GM21390 (cell line): Measurements from ENCODE around the gene MYH11.
"Not testable (repeated sequence)": the region's sequence is repeated elsewhere in the genome, so short reads cannot be mapped to it uniquely, and the experiment has no call there.

Source experiments
- ATAC-seq: cut with Tn5 transposase; IDR thresholded peaks from one replicate; pipeline ENCODE4 v1.9.1; 2021; ENCODE audit not compliant: unreplicated experiment

The MYH11 gene

GRCh38 chr16:15726715-15727114 lies 130.1 kb downstream of the MYH11 start:
- ATAC-seq: no peak

GRCh38 chr16:15725641-15726240 lies 131.1 kb downstream of the MYH11 start:
- no peak for ATAC-seq

DNA sequence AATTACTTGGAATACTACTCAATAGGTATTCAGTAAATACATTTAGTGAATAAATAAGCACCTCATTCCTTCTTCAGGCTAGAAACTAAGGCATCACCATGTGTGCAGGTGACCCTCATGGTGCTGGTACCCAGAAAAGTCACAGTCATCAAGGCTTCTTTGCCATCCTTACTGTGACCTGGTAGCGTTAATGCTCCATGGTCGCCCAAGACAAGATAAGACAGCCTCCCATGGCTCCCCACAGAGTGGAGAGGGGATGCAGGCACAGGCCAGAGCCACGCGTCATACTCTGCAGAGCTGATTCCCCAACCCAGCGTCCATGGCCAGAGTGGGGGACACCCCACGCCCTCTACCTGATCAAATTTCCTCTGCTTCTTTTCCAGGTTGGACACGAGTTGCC lies 133.0 kb downstream of the MYH11 start:
- no peak for ATAC-seq

DNA sequence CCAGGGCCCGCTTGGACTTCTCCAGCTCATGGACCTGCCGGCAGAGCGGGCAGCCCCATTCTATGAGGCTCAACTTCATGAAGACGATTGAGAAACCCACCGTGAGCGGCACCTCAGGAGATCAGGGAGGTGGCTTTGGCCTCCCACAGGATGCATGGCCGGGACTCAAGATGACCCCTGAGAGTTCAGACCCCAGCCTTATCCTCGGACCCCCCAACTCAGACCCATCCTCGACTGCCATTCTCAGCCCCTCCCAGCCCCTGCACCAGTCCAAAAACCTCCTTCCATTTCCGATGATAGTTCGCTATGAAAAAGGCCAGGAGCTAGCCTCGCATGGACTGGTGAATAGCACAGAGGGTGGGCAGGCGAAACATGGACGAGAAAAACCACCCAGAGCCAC lies 135.8 kb downstream of the MYH11 start:
- no peak for ATAC-seq

- no peak for ATAC-seq
Observed at GRCh38 chr16:15716694-15717447, 140.0 kb downstream of the MYH11 start.

GRCh38 chr16:15715221-15715620 lies 141.6 kb downstream of the MYH11 start:
- no peak for ATAC-seq

DNA sequence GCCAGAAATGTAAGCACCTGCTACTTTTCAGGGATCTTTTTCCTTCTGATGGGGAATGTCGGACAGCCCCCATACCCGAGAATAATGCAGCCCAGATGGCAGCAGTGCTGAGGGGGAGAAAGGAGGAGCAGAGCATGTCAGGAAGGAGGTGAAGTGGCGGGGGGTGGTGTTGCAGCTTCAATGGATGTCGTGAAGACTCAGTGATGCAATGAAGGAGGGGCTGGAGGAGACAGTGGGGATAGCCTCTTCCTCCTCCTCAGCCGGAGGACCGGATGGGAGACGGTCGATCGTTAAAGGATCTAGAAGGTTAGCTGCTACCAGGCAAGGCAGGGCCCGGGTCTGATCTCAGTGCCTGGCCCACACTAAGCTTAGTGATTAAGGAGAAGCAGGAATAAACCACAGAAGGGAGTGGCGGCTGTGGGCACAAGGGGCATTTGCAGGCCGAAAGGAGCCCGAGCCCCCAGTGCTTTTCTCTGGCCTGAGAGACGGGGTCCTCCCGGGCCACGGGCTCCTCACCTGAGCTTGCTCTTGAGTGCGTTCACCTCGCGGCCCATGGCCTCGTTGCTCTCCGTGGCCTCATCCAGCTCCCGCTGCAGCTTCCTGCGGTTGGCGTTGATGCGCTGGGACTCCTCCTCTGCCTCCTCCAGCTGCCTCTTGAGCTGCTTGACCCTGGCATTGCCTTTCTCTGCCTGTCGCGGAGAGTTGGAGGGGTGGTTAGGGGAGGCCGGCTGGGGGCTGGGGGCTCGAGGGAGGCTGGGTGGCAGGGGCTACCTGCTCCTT lies 142.2 kb downstream of the MYH11 start:
- no peak for ATAC-seq

GRCh38 chr16:15708997-15709396 lies 147.8 kb downstream of the MYH11 start:
- ATAC-seq: no peak

DNA sequence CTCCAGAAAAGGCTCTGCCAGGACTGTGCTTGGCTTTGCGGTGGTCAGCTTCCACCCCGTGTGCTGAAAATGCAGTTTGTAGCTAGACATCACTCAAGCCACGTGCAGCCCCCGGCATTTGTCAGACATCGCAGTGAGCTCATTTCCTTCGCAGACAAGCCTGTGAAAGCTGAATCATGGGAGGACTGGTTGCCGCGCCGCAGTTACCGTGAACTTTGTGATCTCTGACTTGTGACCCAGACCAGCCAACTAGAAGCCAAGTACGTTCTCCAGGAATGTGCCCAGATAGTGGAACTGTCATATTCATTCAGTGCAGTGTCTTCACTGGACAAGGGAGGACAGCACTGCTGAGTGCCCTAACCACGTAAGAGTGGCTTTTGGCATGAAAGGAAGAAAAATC lies 148.7 kb downstream of the MYH11 start:
- no peak for ATAC-seq

- ATAC-seq: no peak
Observed at GRCh38 chr16:15707332-15707731, 149.5 kb downstream of the MYH11 start.

DNA sequence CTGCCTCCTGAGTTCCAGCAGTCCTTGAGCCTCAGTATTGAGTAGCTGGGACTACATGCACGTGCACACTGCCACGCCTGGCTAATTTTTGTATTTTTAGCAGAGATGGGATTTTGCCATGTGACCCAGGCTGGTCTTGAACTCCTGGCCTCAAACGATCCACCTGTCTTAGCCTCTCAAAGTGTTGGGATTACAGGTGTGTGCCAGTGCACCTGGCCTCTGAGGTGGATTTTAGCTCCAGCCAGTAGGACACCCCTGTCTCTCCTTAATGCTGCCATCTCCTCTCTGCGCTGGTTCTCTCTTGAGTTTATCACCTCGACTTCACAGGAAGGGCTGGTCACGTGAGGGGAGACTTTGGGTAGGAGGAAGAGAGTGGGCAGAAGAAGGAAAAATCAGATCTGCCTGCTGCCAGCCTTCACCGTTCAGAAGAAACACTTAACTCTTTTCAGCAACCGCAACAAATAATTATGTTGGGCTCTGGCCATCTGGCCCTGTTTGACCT lies 151.7 kb downstream of the MYH11 start:
- no peak for ATAC-seq

GRCh38 chr16:15704545-15704987 lies 152.3 kb downstream of the MYH11 start:
- no peak for ATAC-seq

DNA sequence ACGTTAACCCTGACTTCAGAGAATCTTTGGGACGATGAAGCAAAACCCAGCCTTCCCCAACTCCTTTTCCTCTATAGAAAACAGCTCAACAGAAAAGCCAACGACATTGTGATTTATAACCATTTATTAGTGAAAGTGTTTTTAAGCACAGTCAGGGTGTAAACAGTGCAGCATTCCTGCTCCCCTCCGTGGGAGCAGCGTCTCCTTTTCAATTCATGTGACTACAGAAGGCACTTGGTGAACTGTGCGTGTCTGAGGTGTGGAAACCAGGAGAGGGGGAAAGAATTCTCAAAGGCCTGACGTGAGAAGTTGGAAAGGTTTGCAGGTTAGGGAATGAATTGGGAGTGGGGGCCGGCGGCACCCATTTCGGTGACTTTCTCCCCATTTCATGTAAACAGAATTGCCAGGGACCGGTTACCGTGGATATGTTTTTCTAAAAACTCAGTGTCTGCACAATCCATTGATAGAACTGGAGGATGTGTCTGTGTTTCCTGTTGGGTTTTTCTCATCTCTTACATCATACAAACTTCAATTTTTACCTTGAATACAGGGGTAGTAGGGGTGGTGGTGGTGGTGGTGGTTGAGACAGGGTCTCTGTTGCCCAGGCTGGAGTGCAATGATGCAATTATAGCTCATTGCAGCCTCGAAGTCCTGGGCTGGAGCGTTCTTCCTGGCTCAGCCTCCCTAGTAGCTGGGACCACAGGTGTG lies 153.6 kb downstream of the MYH11 start:
- no peak for ATAC-seq

DNA sequence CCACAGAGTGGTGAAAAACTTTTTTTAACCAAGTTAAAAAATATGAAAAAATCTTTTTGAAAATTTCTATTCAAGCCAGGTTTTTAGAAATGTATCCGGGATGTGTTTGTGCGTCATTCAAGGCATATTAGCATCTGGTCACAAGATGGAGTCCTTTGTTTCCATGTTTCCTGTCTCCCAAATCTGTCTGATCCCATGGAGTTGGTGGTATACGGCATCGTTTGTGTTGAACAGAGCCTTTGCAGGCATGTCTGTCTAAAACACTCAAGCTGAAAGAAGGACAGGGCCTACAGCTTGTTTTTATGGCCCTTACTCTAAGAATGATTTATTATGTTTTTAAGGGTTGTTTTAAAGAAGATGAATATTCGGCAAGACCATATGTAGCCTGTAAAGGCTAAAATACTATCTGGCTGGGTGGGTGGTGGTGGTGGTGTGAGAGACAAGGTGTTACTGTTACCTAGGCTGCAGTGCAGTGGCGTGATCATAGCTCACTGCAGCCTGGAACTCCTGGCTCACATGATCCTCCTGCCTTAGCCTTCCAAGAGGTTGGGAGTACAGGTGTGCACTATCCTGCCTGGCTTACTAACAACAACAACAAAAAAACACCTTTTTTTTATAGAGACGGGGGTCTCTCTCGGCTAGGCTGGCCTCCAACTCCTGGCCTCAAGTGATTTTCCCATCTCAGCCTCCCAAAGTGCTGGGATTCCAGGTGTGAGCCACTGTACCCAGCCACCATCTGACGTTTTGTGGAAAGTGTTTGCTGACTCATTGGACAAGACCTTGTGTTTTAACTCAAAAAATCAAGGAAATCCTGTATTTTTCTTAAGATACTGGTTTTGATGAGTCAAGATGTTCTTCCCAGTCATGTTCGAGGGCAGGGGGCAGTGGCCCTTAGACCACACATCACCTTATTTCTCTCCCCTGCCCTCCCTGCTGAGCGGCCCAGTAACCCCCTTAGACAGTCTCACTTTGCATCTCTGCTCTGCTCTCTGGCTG lies 154.6 kb downstream of the MYH11 start:
- ATAC-seq: no peak

GRCh38 chr16:15701367-15701766 lies 155.5 kb downstream of the MYH11 start:
- no peak for ATAC-seq

DNA sequence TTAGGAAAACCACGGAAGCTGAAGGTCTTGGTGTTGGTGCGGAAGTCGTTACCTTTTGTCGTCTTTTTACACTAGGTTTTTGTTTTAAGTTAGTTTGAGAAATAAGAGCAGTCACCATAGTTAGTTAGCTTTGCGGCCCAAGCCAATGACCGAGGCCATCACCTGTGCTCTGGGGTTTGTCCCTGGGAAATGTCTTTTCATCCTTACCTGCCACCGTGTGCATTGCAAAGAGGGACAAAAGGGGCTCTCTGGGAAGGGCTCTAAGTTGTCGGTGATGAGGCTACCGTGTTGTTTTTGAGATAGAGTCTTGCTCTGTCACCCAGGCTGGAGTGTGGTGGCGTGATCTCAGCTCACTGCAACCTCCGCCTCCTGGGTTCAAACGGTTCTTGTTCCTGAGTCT lies 157.0 kb downstream of the MYH11 start:
- no peak for ATAC-seq

DNA sequence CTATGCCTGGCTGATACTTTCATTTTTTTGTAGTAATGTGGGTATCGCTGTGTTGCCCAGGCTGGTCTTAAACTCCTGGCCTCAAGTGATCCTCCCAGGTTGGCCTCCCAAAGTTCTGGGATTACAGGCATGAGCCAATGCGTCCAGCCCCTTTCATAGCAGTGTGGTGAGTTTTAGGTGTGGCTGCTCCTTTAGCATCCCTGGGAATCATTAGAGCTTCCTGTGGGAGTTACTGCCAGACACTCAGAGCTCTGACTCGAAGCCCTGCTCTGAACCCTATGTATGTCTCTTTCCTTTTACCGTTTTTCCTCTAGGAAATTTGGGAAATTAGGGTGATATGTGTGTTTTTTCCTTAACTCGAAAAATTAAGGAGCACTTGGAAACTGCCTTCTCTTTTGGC lies 162.3 kb downstream of the MYH11 start:
- ATAC-seq: no peak

- not testable (repeated sequence) for ATAC-seq
Observed at GRCh38 chr16:15692508-15692907, 164.3 kb downstream of the MYH11 start.

GRCh38 chr16:15691046-15691445 lies 165.8 kb downstream of the MYH11 start:
- ATAC-seq: no peak

- ATAC-seq: no peak
Observed at GRCh38 chr16:15690296-15690695, 166.5 kb downstream of the MYH11 start.
